ENCODE measurements around the gene MEX3C.

DNA sequence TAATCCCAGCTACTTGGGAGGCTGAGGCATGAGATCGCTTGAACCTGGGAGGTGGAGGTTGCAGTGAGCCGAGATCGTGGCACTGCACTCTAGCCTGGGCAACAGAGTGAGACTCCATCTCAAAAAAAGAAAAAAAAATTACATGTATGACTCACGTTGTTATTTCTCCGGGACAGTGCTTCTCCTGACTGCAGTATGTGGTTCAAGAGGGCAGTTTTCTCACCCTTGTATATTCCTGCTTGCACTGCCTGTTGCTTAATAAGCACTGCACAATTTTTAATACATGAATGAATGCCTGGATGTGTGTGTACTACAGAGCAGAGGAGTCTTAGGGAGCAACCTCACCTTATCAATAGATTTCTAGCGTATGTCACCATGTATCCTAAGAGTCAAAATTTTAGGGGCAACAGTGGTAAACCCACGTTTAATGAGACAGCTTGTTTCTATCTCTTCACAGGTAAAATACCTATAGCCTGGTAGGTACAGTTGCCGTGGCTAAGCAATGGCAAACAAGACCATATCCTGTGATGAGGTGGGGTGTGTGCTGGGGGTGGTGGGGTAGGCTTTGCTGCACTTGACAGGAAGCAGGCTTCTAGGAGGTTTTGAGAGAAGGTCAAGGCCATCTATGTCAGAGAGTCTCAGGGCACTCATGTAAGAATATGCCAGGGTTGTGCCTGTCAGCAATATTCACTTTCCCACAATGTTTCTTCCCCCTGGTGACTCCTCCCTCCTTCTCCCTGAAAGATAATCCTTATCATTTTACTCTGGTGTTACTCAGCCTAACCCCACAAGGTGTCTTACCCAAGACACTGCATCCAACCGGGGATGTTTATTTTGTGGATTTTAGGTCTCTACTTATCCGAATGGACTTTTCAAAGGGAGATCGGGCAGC lies 36.9 kb upstream of the MEX3C start:
- TF ChIP-seq POLR2AphosphoS5 (IDR thresholded peaks at IDR 0.05) (no peak), POLR2A (IDR thresholded peaks at IDR 0.05) (no peak), EP300 (IDR thresholded peaks at IDR 0.05) (no peak)
- TF ChIP-seq, protein P1, sequence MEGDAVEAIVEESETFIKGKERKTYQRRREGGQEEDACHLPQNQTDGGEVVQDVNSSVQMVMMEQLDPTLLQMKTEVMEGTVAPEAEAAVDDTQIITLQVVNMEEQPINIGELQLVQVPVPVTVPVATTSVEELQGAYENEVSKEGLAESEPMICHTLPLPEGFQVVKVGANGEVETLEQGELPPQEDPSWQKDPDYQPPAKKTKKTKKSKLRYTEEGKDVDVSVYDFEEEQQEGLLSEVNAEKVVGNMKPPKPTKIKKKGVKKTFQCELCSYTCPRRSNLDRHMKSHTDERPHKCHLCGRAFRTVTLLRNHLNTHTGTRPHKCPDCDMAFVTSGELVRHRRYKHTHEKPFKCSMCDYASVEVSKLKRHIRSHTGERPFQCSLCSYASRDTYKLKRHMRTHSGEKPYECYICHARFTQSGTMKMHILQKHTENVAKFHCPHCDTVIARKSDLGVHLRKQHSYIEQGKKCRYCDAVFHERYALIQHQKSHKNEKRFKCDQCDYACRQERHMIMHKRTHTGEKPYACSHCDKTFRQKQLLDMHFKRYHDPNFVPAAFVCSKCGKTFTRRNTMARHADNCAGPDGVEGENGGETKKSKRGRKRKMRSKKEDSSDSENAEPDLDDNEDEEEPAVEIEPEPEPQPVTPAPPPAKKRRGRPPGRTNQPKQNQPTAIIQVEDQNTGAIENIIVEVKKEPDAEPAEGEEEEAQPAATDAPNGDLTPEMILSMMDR (IDR thresholded peaks at IDR 0.05), result no peak

All from stomach (tissue), 4 donors.